Keratinocyte (primary cell): ENCODE data around the gene MRAP. TPM values are rescaled to one million over a fixed set of nuclear protein-coding genes. Genes with fewer than 3 reads are reported as not detected.

ENCODE experiments used
- DNase-seq: peaks from one replicate; pipeline ENCODE4 v3.0.0-alpha.2; 2011; ENCODE audit warnings: low read depth, missing footprints, low spot score
- FAIRE-seq: peaks from 2 replicates; lab custom pipeline; 2011; peaks lifted over from hg19 to GRCh38; lab: Jason Lieb, UNC
- H2AFZ ChIP-seq: 2 replicates; pipeline ENCODE4 v1.6.0; 2012; ENCODE audit warnings: low read length, control low read depth, inconsistent platforms; ENCODE audit not compliant: control insufficient read depth
- H3K27ac ChIP-seq: 2 replicates; pipeline ENCODE4 v1.5.1; 2011; ENCODE audit warnings: low read length; ENCODE audit not compliant: control insufficient read depth, insufficient read depth
- H3K27me3 ChIP-seq: 3 replicates; pipeline ENCODE4 v1.6.0; 2011; ENCODE audit warnings: low read length; ENCODE audit not compliant: control insufficient read depth, insufficient read depth; ENCODE audit errors: extremely low read depth
- H3K36me3 ChIP-seq, 2 experiments: 2 replicates in 1 of 2; 3 replicates in 1 of 2; pipeline ENCODE4 v1.5.1; 2011; ENCODE audit warnings: low read length in 2 of 2, mild to moderate bottlenecking in 1 of 2; ENCODE audit not compliant: control insufficient read depth in 2 of 2, insufficient read depth in 2 of 2; ENCODE audit errors: extremely low read depth in 1 of 2
- H3K4me1 ChIP-seq: 3 replicates; pipeline ENCODE4 v1.5.1; 2011; ENCODE audit warnings: low read length; ENCODE audit not compliant: control insufficient read depth, insufficient read depth; ENCODE audit errors: extremely low read depth
- H3K4me2 ChIP-seq: 3 replicates; pipeline ENCODE4 v1.6.0; 2011; ENCODE audit warnings: low read depth, low read length; ENCODE audit not compliant: control insufficient read depth, insufficient read depth; ENCODE audit errors: extremely low read depth
- H3K4me3 ChIP-seq, 3 experiments: fragments of 200-600 bp in 1 of 3; sonication (generic) in 1 of 3; 2 replicates in 2 of 3; 3 replicates in 1 of 3; pipeline ENCODE4 v1.5.1; 2011 to 2016; ENCODE audit warnings: low read length in 3 of 3, mild to moderate bottlenecking in 3 of 3, control low read depth in 2 of 3, inconsistent platforms in 1 of 3, low read depth in 1 of 3, mixed read lengths in 1 of 3, mixed run types in 1 of 3, moderate library complexity in 1 of 3; ENCODE audit not compliant: control insufficient read depth in 2 of 3, insufficient read depth in 2 of 3; ENCODE audit errors: extremely low read depth in 1 of 3
- H3K79me2 ChIP-seq: 2 replicates; pipeline ENCODE4 v1.6.0; 2012; ENCODE audit warnings: low read length; ENCODE audit not compliant: control insufficient read depth, insufficient read depth
- H3K9ac ChIP-seq: 3 replicates; pipeline ENCODE4 v1.6.0; 2011; ENCODE audit warnings: low read length; ENCODE audit not compliant: control insufficient read depth, insufficient read depth; ENCODE audit errors: extremely low read depth
- H3K9me1 ChIP-seq: 3 replicates; pipeline ENCODE4 v1.6.0; 2011; ENCODE audit warnings: low read length; ENCODE audit not compliant: control insufficient read depth, insufficient read depth; ENCODE audit errors: extremely low read depth
- H3K9me3 ChIP-seq: 2 replicates; pipeline ENCODE4 v1.5.1; 2012; ENCODE audit warnings: low read depth, low read length; ENCODE audit not compliant: control insufficient read depth
- H4K20me1 ChIP-seq: 3 replicates; pipeline ENCODE4 v1.6.0; 2011; ENCODE audit warnings: low read length; ENCODE audit not compliant: control insufficient read depth, insufficient read depth; ENCODE audit errors: extremely low read depth
- CTCF ChIP-seq, 3 experiments: IDR thresholded peaks in 1 of 3; conservative IDR thresholded peaks in 1 of 3; optimal IDR thresholded peaks in 1 of 3; 2 replicates in 2 of 3; 3 replicates in 1 of 3; pipeline versions ENCODE3 to v1.5.1; 2011; ENCODE audit warnings: low read length in 3 of 3, mild to moderate bottlenecking in 3 of 3, moderate library complexity in 2 of 3, control low read depth in 1 of 3, inconsistent platforms in 1 of 3; ENCODE audit not compliant: insufficient read depth in 2 of 3; ENCODE audit errors: extremely low read depth in 1 of 3
- EZH2 ChIP-seq: IDR thresholded peaks from one replicate; pipeline ENCODE4 v1.6.1; 2012; ENCODE audit warnings: inconsistent platforms, mild to moderate bottlenecking, low read length, moderate library complexity
- dilution Hi-C: fragments of 300-500 bp; cut with MboI; formaldehyde crosslinking; loops from one replicate; pipeline ENCODE4 v1.7.0; 2020; ENCODE audit warnings: low sequenced_read_pairs; ENCODE audit not compliant: extremely low pct_ligation_motif_present
- polyA plus RNA-seq, 5 experiments: library from polyadenylated mRNA; depleted of rRNA in 3 of 5; stranded (reverse) in 3 of 5; stranded (forward) in 1 of 5; unstranded in 1 of 5; fragments of >200 nt; gene quantifications; 1 replicate in 1 of 5; 2 replicates in 3 of 5; 3 replicates in 1 of 5; pipeline versions ENCODE4 v1.2.1 to v1.2.3, GENCODE V29; 2011 to 2012; ENCODE audit warnings: missing spikeins in 2 of 5, low read depth in 1 of 5, low replicate concordance in 1 of 5

Gene MRAP
- polyA plus RNA-seq, 1 donor (not counting 4 experiments of a cell fraction or from before 2014, with no cell fraction given), result not detected

DNA sequence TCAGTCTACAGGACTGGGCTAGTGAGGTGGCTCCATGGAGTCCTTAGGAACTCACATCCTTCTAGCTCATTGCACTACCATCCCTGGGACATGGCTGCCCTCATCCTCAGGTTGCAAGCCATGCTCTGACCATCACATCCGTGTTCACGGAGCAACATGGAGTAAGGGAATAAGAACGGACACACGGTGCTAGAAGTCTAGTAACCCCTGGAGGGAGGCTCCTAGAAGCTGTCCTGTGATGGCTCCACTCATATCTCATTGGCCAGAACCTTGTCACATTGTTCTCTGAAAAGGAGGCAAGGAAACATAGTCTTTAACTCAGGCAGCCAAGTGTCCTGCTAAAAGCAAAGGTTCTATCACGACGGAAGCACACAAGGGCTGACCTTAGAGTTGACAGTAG lies 3.9 kb downstream of the MRAP start:
- Histone ChIP-seq H3K9ac (no peak overlapping the region), H3K27ac (no peak overlapping the region), H3K27me3 (no peaks in the 10 kb centered on the region), H3K4me1 (no peaks in the 10 kb centered on the region), H4K20me1 (no peaks in the 10 kb centered on the region), H3K36me3 (peaks cover 7 to 22% of the 10 kb centered on the region in 2 experiments), H3K9me1 (no peaks in the 10 kb centered on the region), H3K4me3 (no peak overlapping the region), H3K9me3 (no peaks in the 10 kb centered on the region), H3K79me2 (no peaks in the 10 kb centered on the region), H2AFZ (no peak overlapping the region), H3K4me2 (no peak overlapping the region)
- TF ChIP-seq CTCF (optimal IDR thresholded peaks at IDR 0.05 in 1 of 3, IDR thresholded peaks at IDR 0.05 in 1 of 3, conservative IDR thresholded peaks at IDR 0.05 in 1 of 3; ENCODE audit: extremely low read depth in 1 of 3, insufficient read depth in 2 of 3, low read length in 3 of 3) (no peak), EZH2 (no peak)
- dilution Hi-C loops, result no loop called here
- DNase-seq (no peak), FAIRE-seq (no peak)

DNA sequence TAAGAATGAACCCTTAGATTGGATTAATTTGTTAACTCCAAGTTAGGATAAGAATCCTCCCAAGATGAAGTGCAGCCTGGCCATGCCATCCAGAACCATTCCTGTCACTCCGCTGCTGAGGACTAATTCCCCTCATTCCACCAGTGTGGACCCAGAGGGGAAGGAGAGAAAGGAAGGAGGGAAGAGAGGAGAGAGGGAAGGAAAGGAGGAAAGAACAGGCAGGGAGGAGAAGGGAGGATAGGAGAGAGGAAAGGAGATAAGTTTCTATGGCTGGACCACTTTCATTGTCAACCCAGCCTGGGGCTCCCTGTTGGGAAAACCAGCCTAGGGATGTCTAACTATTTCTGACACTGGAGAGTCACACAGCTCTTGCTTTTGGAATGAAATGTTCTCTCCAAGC lies 4.7 kb downstream of the MRAP start:
- Histone ChIP-seq H3K79me2 (no peaks in the 10 kb centered on the region), H3K9ac (no peak overlapping the region), H3K36me3 (peaks cover 8 to 22% of the 10 kb centered on the region in 2 experiments), H3K4me2 (no peak overlapping the region), H3K27ac (no peak overlapping the region), H4K20me1 (no peaks in the 10 kb centered on the region), H3K27me3 (no peaks in the 10 kb centered on the region), H2AFZ (no peak overlapping the region), H3K4me3 (no peak overlapping the region), H3K9me1 (no peaks in the 10 kb centered on the region), H3K4me1 (no peaks in the 10 kb centered on the region), H3K9me3 (no peaks in the 10 kb centered on the region)
- FAIRE-seq (no peak), DNase-seq (no peak)
- dilution Hi-C loops, result no loop called here
- TF ChIP-seq EZH2 (no peak), CTCF (optimal IDR thresholded peaks at IDR 0.05 in 1 of 3, IDR thresholded peaks at IDR 0.05 in 1 of 3, conservative IDR thresholded peaks at IDR 0.05 in 1 of 3; ENCODE audit: extremely low read depth in 1 of 3, insufficient read depth in 2 of 3, low read length in 3 of 3) (no peak)
